ENCODE results near the gene RCAN3. TPM values are rescaled to one million over a fixed set of nuclear protein-coding genes. Genes with fewer than 3 reads are reported as not detected.
"Not testable (repeated sequence)": the region's sequence is repeated elsewhere in the genome, so short reads cannot be mapped to it uniquely, and the experiment has no call there.

Gene RCAN3
- total RNA-seq, 1 donor from 2014 or later = 0.94 TPM

- no peak for DNase-seq (ENCODE audit: low read depth)
These were observed 6.3 kb downstream of the RCAN3 start for GRCh38 chr1:24508911-24509310.

GRCh38 chr1:24513706-24514105 is 11.1 kb downstream of the RCAN3 start:
- no peak for DNase-seq (ENCODE audit: low read depth)

GRCh38 chr1:24514946-24515345 is 12.3 kb downstream of the RCAN3 start:
- DNase-seq (ENCODE audit: low read depth) = no peak

GRCh38 chr1:24515671-24516209 is 13.1 kb downstream of the RCAN3 start:
- DNase-seq (ENCODE audit: low read depth) = peak; percentile 53

GRCh38 chr1:24516506-24516905 is 13.9 kb downstream of the RCAN3 start:
- no peak for DNase-seq (ENCODE audit: low read depth)

GRCh38 chr1:24517898-24518297 is 15.3 kb downstream of the RCAN3 start:
- no peak for DNase-seq (ENCODE audit: low read depth)

GRCh38 chr1:24520282-24520681 is 17.6 kb downstream of the RCAN3 start:
- not testable (repeated sequence) for DNase-seq (ENCODE audit: low read depth)

- DNase-seq (ENCODE audit: low read depth) = no peak
These were observed 23.0 kb downstream of the RCAN3 start for GRCh38 chr1:24525606-24526005.

GRCh38 chr1:24526045-24526444 is 23.4 kb downstream of the RCAN3 start:
- no peak for DNase-seq (ENCODE audit: low read depth)

- no peak for DNase-seq (ENCODE audit: low read depth)
These were observed 24.4 kb downstream of the RCAN3 start for GRCh38 chr1:24526940-24527542.

- DNase-seq (ENCODE audit: low read depth) = no peak
These were observed 26.1 kb downstream of the RCAN3 start for GRCh38 chr1:24528744-24529143.

GRCh38 chr1:24529292-24529691 is 26.7 kb downstream of the RCAN3 start:
- DNase-seq (ENCODE audit: low read depth) = not testable (repeated sequence)

- no peak for DNase-seq (ENCODE audit: low read depth)
These were observed 32.4 kb downstream of the RCAN3 start for GRCh38 chr1:24535021-24535424.

GRCh38 chr1:24535778-24536177 is 33.1 kb downstream of the RCAN3 start:
- no peak for DNase-seq (ENCODE audit: low read depth)

- DNase-seq (ENCODE audit: low read depth) = no peak
These were observed 33.8 kb downstream of the RCAN3 start for GRCh38 chr1:24536391-24536840.

- no peak for DNase-seq (ENCODE audit: low read depth)
These were observed 37.6 kb downstream of the RCAN3 start for GRCh38 chr1:24540051-24540905.

- DNase-seq (ENCODE audit: low read depth) = peak; percentile 30
These were observed 38.5 kb downstream of the RCAN3 start for GRCh38 chr1:24540906-24541710.

- no peak for DNase-seq (ENCODE audit: low read depth)
These were observed 39.2 kb downstream of the RCAN3 start for GRCh38 chr1:24541711-24542346.

- DNase-seq (ENCODE audit: low read depth) = no peak
These were observed 41.6 kb downstream of the RCAN3 start for GRCh38 chr1:24544239-24544638.

- no peak for DNase-seq (ENCODE audit: low read depth)
These were observed 43.0 kb downstream of the RCAN3 start for GRCh38 chr1:24545662-24546061.

GRCh38 chr1:24547195-24547594 is 44.6 kb downstream of the RCAN3 start:
- DNase-seq (ENCODE audit: low read depth) = no peak

Data from myocyte (in vitro differentiated cells).